GM18526 (cell line): Measurements from ENCODE around the gene OPCML.

ENCODE experiments used
- POLR2A ChIP-seq: IDR thresholded peaks from 3 replicates; pipeline ENCODE4 v1.6.1; 2011; ENCODE audit not compliant: insufficient read length; ENCODE audit errors: extremely low read depth

Gene OPCML

DNA sequence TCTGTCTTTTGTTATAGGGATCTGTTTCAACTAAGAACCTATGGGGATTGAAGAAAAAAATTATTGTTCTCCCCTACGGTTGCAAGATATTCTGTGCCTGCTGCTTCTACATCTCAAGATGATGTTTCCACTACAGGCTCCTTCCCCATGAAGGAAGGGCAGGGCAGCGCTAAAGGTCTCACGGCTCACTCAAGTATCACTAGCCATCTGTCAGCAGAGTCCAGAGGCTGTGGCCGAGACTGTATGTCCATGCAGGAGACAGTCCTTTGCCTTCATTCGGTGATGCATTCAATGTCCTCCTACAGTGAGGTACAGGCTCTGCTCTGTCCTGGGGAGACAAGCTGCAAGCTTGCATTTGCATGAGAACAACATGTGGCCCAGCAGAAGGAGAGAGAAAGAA lies 518.0 kb downstream of the OPCML start:
- no peak for TF ChIP-seq POLR2A

DNA sequence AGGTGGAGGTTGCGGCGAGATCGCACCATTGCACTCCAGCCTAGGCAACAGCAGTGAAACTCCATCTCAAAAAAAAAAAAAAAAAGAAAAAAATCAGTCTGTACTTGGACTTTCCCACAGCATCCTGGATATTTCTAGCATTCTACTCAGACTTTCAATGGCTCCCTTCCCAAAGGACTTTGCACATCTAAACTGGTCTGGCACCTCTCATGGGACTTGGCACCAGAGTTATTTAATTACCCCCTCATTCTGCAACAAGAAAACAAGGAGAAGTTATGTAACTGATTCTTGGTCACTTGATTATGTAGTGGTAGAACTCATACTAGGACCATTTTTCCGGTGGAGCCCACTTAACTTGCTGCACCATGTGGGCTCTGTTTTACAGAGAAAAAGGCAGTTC lies 519.5 kb downstream of the OPCML start:
- TF ChIP-seq POLR2A = no peak

DNA sequence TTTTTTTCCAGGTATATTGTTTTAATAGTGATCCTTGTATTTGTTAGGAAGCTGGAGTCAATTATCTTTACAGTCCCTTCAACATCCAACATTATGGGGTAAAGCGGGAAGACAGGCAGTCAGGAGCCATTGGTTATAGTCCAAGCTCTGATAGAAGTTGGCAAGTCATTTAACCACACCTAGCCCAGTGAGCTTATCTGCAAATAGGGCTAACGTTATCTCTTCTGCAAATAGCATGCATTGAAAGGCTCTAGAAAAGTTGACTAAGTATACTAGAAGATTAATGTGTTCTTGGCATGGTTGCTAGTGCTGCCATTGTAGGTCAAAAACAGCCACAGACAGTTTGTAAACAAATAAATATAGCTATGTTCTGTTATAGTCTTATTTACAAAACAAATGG lies 520.7 kb downstream of the OPCML start:
- TF ChIP-seq POLR2A = no peak

- no peak for TF ChIP-seq POLR2A
These were observed 525.2 kb downstream of the OPCML start for GRCh38 chr11:133007027-133007584.

DNA sequence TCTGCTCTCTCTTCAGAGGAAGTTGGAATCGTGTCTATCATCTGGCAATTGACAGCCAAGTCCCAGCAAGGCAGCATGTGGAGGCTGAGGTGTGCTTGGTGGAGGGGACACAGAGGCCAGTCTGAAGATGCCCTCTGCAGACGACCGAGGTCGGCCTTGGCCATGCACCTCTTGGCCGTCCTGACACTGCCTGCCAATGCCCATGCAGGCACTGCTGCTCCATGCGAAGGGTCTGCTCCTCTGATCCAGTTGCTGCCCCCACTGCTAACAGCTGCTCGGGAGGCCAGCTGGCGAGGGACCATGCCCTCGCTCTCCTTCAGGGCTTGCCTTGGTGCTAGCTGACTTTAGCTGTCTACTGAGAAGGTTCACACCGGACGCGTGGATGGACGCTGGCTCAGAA lies 527.9 kb downstream of the OPCML start:
- no peak for TF ChIP-seq POLR2A

DNA sequence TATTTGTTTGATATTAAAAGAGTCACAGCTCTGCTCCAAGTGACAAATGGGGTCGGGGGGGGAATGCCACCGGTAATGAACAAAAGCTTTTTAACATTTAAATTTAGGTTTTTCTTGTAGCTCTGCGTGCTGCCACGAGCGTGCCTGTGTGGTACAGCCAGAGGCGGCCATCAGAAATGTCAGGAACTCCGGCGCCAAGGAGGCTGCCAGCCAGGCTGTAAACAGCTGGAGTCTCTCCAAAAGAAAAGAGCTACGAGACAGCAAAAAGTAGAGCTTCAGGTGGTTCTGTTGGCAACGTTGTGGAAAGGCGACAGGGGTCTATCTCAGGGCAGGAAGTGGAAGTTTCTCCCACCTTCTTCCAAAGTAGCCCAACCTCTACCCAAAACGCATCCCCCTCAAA lies 532.8 kb downstream of the OPCML start:
- no peak for TF ChIP-seq POLR2A

- no peak for TF ChIP-seq POLR2A
These were observed 533.3 kb downstream of the OPCML start for GRCh38 chr11:132999031-132999430.

- TF ChIP-seq POLR2A = no peak
These were observed 534.9 kb downstream of the OPCML start for GRCh38 chr11:132997396-132997795.

DNA sequence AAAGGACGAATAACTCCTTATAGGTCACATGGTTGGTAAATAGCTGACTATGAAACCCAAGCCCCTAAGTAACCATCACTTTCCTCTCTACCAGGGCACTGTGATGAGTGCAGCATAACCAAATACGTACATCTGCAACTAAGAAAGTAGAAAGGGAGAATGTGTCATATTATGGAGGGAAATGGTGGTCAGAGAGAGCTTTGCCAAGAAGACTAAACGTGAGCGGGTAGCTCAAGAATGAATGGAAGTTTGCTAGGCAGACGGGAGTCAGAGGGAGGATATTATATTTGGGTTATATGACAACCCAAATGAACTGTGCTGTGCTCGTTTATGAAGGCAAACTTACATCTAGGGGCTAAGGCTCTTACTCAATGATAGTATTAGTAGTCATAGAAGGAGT lies 537.3 kb downstream of the OPCML start:
- TF ChIP-seq POLR2A = no peak

- no peak for TF ChIP-seq POLR2A
These were observed 538.3 kb downstream of the OPCML start for GRCh38 chr11:132993991-132994502.

GRCh38 chr11:132992838-132993631 lies 539.3 kb downstream of the OPCML start:
- TF ChIP-seq POLR2A = no peak

DNA sequence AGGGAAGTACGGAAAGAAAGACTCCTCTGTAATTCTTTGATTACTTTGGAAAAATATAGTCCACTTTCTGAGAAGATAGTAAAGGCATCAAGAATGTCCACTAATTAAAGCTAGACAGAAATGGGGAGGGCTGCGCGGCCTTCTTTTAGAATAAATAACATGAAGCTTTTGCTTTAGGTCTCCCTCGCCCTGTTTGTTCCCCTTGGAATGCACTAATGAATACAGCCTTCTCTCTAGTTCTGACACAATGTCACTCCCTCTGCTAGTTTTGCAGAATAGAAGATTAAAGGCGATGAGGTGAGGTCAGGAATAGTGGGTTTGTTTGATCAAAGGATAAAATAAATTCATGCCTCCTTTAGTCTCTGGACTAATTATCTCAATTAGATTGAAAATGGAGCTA lies 543.9 kb downstream of the OPCML start:
- no peak for TF ChIP-seq POLR2A

GRCh38 chr11:132987936-132988335 lies 544.4 kb downstream of the OPCML start:
- no peak for TF ChIP-seq POLR2A

GRCh38 chr11:132983641-132983978 lies 548.7 kb downstream of the OPCML start:
- TF ChIP-seq POLR2A = no peak

DNA sequence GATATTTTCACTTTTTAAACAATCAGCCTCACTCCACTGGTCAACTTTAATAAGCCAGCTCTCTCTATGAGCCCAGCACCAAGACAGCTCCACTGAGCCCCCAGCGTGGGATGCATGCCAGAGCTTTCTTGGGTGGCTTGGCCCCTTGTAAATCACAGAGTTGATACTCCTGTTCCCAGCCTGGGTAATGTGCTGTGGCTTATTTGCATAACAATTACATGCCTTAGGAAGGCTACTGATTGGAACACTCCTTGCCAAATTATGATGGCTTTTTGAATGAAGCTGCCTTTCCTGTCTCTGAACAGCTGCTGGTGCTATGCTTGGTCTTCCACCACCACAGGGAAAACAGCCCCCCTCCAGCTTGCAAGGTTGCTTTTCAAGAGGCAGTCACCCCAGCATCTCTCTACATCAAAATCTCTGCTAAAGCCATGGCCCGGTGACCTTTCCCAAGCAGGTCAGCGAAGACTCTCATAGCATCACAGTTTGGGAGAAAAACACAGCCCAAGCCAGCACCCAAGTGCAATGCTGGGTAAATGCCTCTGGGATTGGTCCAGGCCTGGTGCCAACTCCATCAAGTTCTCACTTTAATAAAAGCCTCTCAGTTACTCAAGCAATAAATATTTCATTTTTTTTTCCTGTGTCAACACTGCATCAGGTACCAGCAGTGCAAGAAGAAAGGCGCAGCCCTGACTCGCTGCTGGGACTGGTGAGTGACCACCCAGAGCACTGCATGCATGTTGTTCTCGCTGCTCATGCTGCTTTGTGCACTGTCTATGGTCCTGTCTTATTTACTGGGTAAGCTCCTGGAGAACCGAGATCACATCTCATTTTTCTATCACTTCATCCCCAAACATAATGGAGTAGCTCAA lies 549.3 kb downstream of the OPCML start:
- no peak for TF ChIP-seq POLR2A
